Measurements from ENCODE around the gene DCDC2. TPM values are rescaled to one million over a fixed set of nuclear protein-coding genes. Genes with fewer than 3 reads are reported as not detected.

DCDC2 gene
- total RNA-seq, 1 experiment from 2014 or later, result 1.8 TPM

GRCh38 chr6:24152014-24152413 is 205.8 kb downstream of the DCDC2 start:
- H3K4me1 Mint-ChIP-seq, result no peaks in the 10 kb centered on the region
- POLR2A ChIA-PET, result no interaction called here
- H3K36me3 Mint-ChIP-seq, result no peaks in the 10 kb centered on the region
- no peak for ATAC-seq
- CTCF ChIA-PET, result no interaction called here
- H3K27ac Mint-ChIP-seq, result no peak overlapping the region
- no peak overlapping the region for H3K4me3 Mint-ChIP-seq
- TF ChIP-seq SMAD3 (CRISPR knock-in tag; IDR thresholded peaks at IDR 0.05; ENCODE audit: borderline replicate concordance), result no peak
- no peak for TF ChIP-seq TCF7 (CRISPR knock-in tag; IDR thresholded peaks at IDR 0.05; ENCODE audit: low read depth)
- TF ChIP-seq CDX4 (CRISPR knock-in tag; IDR thresholded peaks at IDR 0.05; ENCODE audit: borderline replicate concordance), result no peak
- peaks cover 9% of the 10 kb centered on the region; the same call in 1 of the 2 replicates for H3K9me3 Mint-ChIP-seq
- DNase-seq (ENCODE audit: low spot score), result no peak
- no peaks in the 10 kb centered on the region for H3K27me3 Mint-ChIP-seq (ENCODE audit: low read depth)

GRCh38 chr6:24149836-24150235 is 208.0 kb downstream of the DCDC2 start:
- H3K4me3 Mint-ChIP-seq, result no peak overlapping the region
- no peak for TF ChIP-seq ZNF263 (CRISPR knock-in tag; IDR thresholded peaks at IDR 0.05; ENCODE audit: low read depth)
- TF ChIP-seq SMAD4 (CRISPR knock-in tag; IDR thresholded peaks at IDR 0.05), result no peak
- TF ChIP-seq ETV6 (CRISPR knock-in tag; IDR thresholded peaks at IDR 0.05), result no peak
- TF ChIP-seq ATF3 (CRISPR knock-in tag; conservative IDR thresholded peaks at IDR 0.05), result no peak
- TF ChIP-seq RELA (CRISPR knock-in tag; IDR thresholded peaks at IDR 0.05; ENCODE audit: borderline replicate concordance), result no peak
- TF ChIP-seq NR3C1 (CRISPR knock-in tag; conservative IDR thresholded peaks at IDR 0.05; ENCODE audit: low read depth), result no peak
- no peak for TF ChIP-seq KAT7 (CRISPR knock-in tag; IDR thresholded peaks at IDR 0.05; ENCODE audit: borderline replicate concordance)
- TF ChIP-seq ZBTB21 (CRISPR knock-in tag; IDR thresholded peaks at IDR 0.05; ENCODE audit: borderline replicate concordance), result no peak
- TF ChIP-seq ATF6 (CRISPR knock-in tag; IDR thresholded peaks at IDR 0.05), result no peak
- no peak for TF ChIP-seq MLX (CRISPR knock-in tag; IDR thresholded peaks at IDR 0.05)
- TF ChIP-seq ZNF138 (CRISPR knock-in tag; conservative IDR thresholded peaks at IDR 0.05), result no peak
- no peak for TF ChIP-seq MYBL2 (CRISPR knock-in tag; IDR thresholded peaks at IDR 0.05)
- no peak for TF ChIP-seq E2F1 (CRISPR knock-in tag; IDR thresholded peaks at IDR 0.05)
- no peak for TF ChIP-seq ZSCAN18 (CRISPR knock-in tag; IDR thresholded peaks at IDR 0.05)
- TF ChIP-seq TCF7 (CRISPR knock-in tag; IDR thresholded peaks at IDR 0.05; ENCODE audit: low read depth), result no peak
- no peak for TF ChIP-seq ESRRA (CRISPR knock-in tag; IDR thresholded peaks at IDR 0.05; ENCODE audit: borderline replicate concordance)
- no peak for TF ChIP-seq NFE2L1 (CRISPR knock-in tag; IDR thresholded peaks at IDR 0.05)
- no peak for TF ChIP-seq PREB (CRISPR knock-in tag; IDR thresholded peaks at IDR 0.05; ENCODE audit: borderline replicate concordance)
- no peak for TF ChIP-seq ZNF416 (CRISPR knock-in tag; IDR thresholded peaks at IDR 0.05)
- TF ChIP-seq ZNF232 (CRISPR knock-in tag; IDR thresholded peaks at IDR 0.05), result no peak
- CTCF ChIA-PET, result interaction anchor here (0.6 kb wide), 1 partner anchor 709 kb away, joined by 4 read pairs; no protein-coding TSS in a partner anchor
- H3K27ac Mint-ChIP-seq, result no peak overlapping the region
- DNase-seq (ENCODE audit: low spot score) (no peak), ATAC-seq (no peak)
- POLR2A ChIA-PET, result no interaction called here
- H3K4me1 Mint-ChIP-seq, result no peaks in the 10 kb centered on the region
- H3K27me3 Mint-ChIP-seq (ENCODE audit: low read depth), result no peaks in the 10 kb centered on the region
- H3K9me3 Mint-ChIP-seq, result peaks cover 9% of the 10 kb centered on the region; the same call in 1 of the 2 replicates
- no peaks in the 10 kb centered on the region for H3K36me3 Mint-ChIP-seq
